Endothelial cell of umbilical vein (primary cell): ENCODE results near the gene MYH10. TPM values are rescaled to one million over a fixed set of nuclear protein-coding genes. Genes with fewer than 3 reads are reported as not detected.

ENCODE experiments used
- BruUV-seq: library from RNA; stranded (reverse); fragments of 400-500 nt; replicated peaks from 2 replicates; lab custom pipeline; 2021; lab: Mats Ljungman, UMichigan
- CTCF ChIA-PET: fragments of 300-600, 350-600 bp; sonication (Branson Sonifier 250); formaldehyde crosslinking; loops from one replicate; lab custom pipeline; 2021; ENCODE audit warnings: antibody characterized with exemption, inconsistent platforms; lab: Charles Lee
- POLR2A ChIA-PET: fragments of 300-600, 350-600 bp; sonication (Branson Sonifier 250); formaldehyde crosslinking; loops from one replicate; lab custom pipeline; 2021; ENCODE audit warnings: antibody characterized with exemption, inconsistent platforms; lab: Charles Lee
- DNase-seq: peaks from one replicate; pipeline ENCODE4 v3.0.0-alpha.2; 2011; ENCODE audit warnings: low read depth, low spot score
- FAIRE-seq: peaks from 2 replicates; lab custom pipeline; 2011; peaks lifted over from hg19 to GRCh38; lab: Jason Lieb, UNC
- H2AFZ ChIP-seq: 2 replicates; pipeline ENCODE4 v1.6.0; 2012; ENCODE audit warnings: low read depth, low read length, control low read depth, inconsistent platforms
- H3K27ac ChIP-seq: 2 replicates; pipeline ENCODE4 v1.5.1; 2011; ENCODE audit warnings: low read depth, mild to moderate bottlenecking, control low read depth, low read length, moderate library complexity; ENCODE audit not compliant: insufficient read depth
- H3K27me3 ChIP-seq, 2 experiments: 2 replicates each; pipeline versions ENCODE4 v1.6.0 to v1.6.1; 2011; ENCODE audit warnings: low read length in 2 of 2, mixed read lengths in 1 of 2; ENCODE audit not compliant: control insufficient read depth in 2 of 2, insufficient read depth in 2 of 2
- H3K36me3 ChIP-seq, 2 experiments: 2 replicates in 1 of 2; 3 replicates in 1 of 2; pipeline ENCODE4 v1.5.1; 2011; ENCODE audit warnings: low read length in 2 of 2, mild to moderate bottlenecking in 1 of 2, moderate library complexity in 1 of 2; ENCODE audit not compliant: control insufficient read depth in 2 of 2, insufficient read depth in 2 of 2; ENCODE audit errors: extremely low read depth in 1 of 2
- H3K4me1 ChIP-seq: 3 replicates; pipeline ENCODE4 v1.5.1; 2011; ENCODE audit warnings: mild to moderate bottlenecking, low read length; ENCODE audit not compliant: control insufficient read depth, insufficient read depth; ENCODE audit errors: extremely low read depth
- H3K4me2 ChIP-seq: 2 replicates; pipeline ENCODE4 v1.6.1; 2011; ENCODE audit warnings: low read length, control low read depth, mixed read lengths; ENCODE audit not compliant: insufficient read depth
- H3K4me3 ChIP-seq, 3 experiments: fragments of 200-600 bp in 1 of 3; sonication (generic), shearing (Covaris generic) in 1 of 3; replicated peaks in 1 of 3; 2 replicates each; pipeline ENCODE4 v1.5.1; 2011 to 2016; ENCODE audit warnings: control low read depth in 3 of 3, low read length in 3 of 3, mild to moderate bottlenecking in 2 of 3, inconsistent platforms in 1 of 3, low read depth in 1 of 3, moderate library complexity in 1 of 3; ENCODE audit not compliant: insufficient read depth in 1 of 3
- H3K79me2 ChIP-seq: 2 replicates; pipeline ENCODE4 v1.6.0; 2012; ENCODE audit warnings: low read length, inconsistent platforms; ENCODE audit not compliant: control insufficient read depth, insufficient read depth
- H3K9ac ChIP-seq: replicated peaks from 2 replicates; pipeline ENCODE3; 2011; ENCODE audit warnings: low read length, control low read depth; ENCODE audit not compliant: insufficient read depth; ENCODE audit errors: extremely low read depth
- H3K9me1 ChIP-seq: replicated peaks from 3 replicates; pipeline ENCODE4 v1.6.0; 2011; ENCODE audit warnings: mild to moderate bottlenecking, low read length; ENCODE audit not compliant: control insufficient read depth, insufficient read depth; ENCODE audit errors: extremely low read depth
- H3K9me3 ChIP-seq: replicated peaks from 2 replicates; pipeline ENCODE4 v1.5.1; 2012; ENCODE audit warnings: low read length, inconsistent platforms; ENCODE audit not compliant: control insufficient read depth, insufficient read depth
- H4K20me1 ChIP-seq: replicated peaks from 2 replicates; pipeline ENCODE3; 2011; ENCODE audit warnings: mild to moderate bottlenecking, low read length; ENCODE audit not compliant: control insufficient read depth, insufficient read depth; ENCODE audit errors: extremely low read depth
- CTCF ChIP-seq, 2 donors: IDR thresholded peaks; 1 replicate in 1 of 2; 2 replicates in 1 of 2; pipeline ENCODE4 v1.5.1; 2011; ENCODE audit warnings: low read length in 2 of 2, mild to moderate bottlenecking in 2 of 2, moderate library complexity in 2 of 2, control low read depth in 1 of 2, inconsistent platforms in 1 of 2, low read depth in 1 of 2; ENCODE audit not compliant: insufficient read depth in 1 of 2; ENCODE audit errors: extremely low read depth in 1 of 2
- EZH2 ChIP-seq: IDR thresholded peaks from 2 replicates; pipeline ENCODE4 v1.6.1; 2012; ENCODE audit warnings: borderline replicate concordance, low read depth, mild to moderate bottlenecking, moderate library complexity, low read length, inconsistent platforms; ENCODE audit not compliant: severe bottlenecking
- FOS ChIP-seq: IDR thresholded peaks from 2 replicates; pipeline ENCODE4 v1.6.1; 2011; ENCODE audit warnings: mild to moderate bottlenecking, low read length, moderate library complexity, borderline replicate concordance; ENCODE audit not compliant: insufficient read depth
- GATA2 ChIP-seq: IDR thresholded peaks from 2 replicates; pipeline ENCODE4 v1.7.0; 2011; ENCODE audit warnings: low read depth, mild to moderate bottlenecking, moderate library complexity, mixed read lengths, low read length; ENCODE audit not compliant: insufficient read length, insufficient read depth
- JUN ChIP-seq: IDR thresholded peaks from 2 replicates; pipeline ENCODE4 v1.6.1; 2011; ENCODE audit warnings: borderline replicate concordance, low read depth; ENCODE audit not compliant: insufficient read length, insufficient read depth
- MAX ChIP-seq: IDR thresholded peaks from 2 replicates; pipeline ENCODE4 v1.6.1; 2011; ENCODE audit not compliant: insufficient read depth, insufficient read length
- MYC ChIP-seq: IDR thresholded peaks from one replicate; pipeline ENCODE4 v1.6.1; 2011; ENCODE audit warnings: mild to moderate bottlenecking, low read depth, low read length
- POLR2A ChIP-seq: IDR thresholded peaks from 2 replicates; pipeline ENCODE4 v1.6.1; 2012; ENCODE audit warnings: low read depth, mild to moderate bottlenecking, control low read depth, low read length
- POLR2AphosphoS5 ChIP-seq: IDR thresholded peaks from 2 replicates; pipeline ENCODE4 v1.6.1; 2012; ENCODE audit warnings: low read depth, mild to moderate bottlenecking, control low read depth, low read length, moderate library complexity; ENCODE audit not compliant: insufficient read depth
- dilution Hi-C: fragments of 300-500 bp; cut with MboI; formaldehyde crosslinking; loops from one replicate; pipeline ENCODE4 v1.15.0; 2019; ENCODE audit warnings: low sequenced_read_pairs; ENCODE audit not compliant: extremely low pct_ligation_motif_present
- intact Hi-C: fragments of 100-400 bp; cut with micrococcal nuclease; formaldehyde crosslinking; loops from one replicate; pipeline ENCODE4 v1.10.0; 2022
- polyA plus RNA-seq, 4 experiments: library from polyadenylated mRNA; depleted of rRNA in 3 of 4; stranded (reverse) in 3 of 4; unstranded in 1 of 4; fragments of >200 nt; gene quantifications; 2 replicates each; pipeline versions ENCODE4 v1.2.1 to v1.2.3, GENCODE V29; 2011 to 2012; ENCODE audit warnings: missing spikeins in 1 of 4
- total RNA-seq: library from RNA; stranded (reverse); gene quantifications from 2 replicates; pipeline ENCODE4 v1.2.3, GENCODE V29; 2021

The MYH10 gene
- total and polyA plus RNA-seq, 2 donors (not counting 3 experiments of a cell fraction or from before 2014, with no cell fraction given) = 73.4 to 232 TPM

GRCh38 chr17:8651013-8651412 lies 20.5 kb upstream of the MYH10 start:
- intact Hi-C loops (no loop called here), dilution Hi-C loops (no loop called here)
- no peak for TF ChIP-seq JUN
- no peak for TF ChIP-seq MAX
- TF ChIP-seq POLR2AphosphoS5 = no peak
- TF ChIP-seq POLR2A = no peak
- no peak for TF ChIP-seq MYC
- no peak for TF ChIP-seq EZH2
- no peak for TF ChIP-seq CTCF (IDR thresholded peaks at IDR 0.05; ENCODE audit: extremely low read depth in 1 of 2, insufficient read depth in 1 of 2, low read depth in 1 of 2, low read length in 2 of 2)
- no peak for TF ChIP-seq GATA2
- TF ChIP-seq FOS = no peak
- Histone ChIP-seq H3K4me2 (no peak overlapping the region), H4K20me1 (no peaks in the 10 kb centered on the region), H3K9ac (no peak overlapping the region), H3K9me1 (no peaks in the 10 kb centered on the region), H3K27ac (no peak overlapping the region), H3K27me3 (peaks cover 2 to 5% of the 10 kb centered on the region in 2 experiments), H3K36me3 (no peaks in the 10 kb centered on the region), H3K4me3 (no peak overlapping the region), H3K79me2 (no peaks in the 10 kb centered on the region), H3K9me3 (no peaks in the 10 kb centered on the region), H3K4me1 (no peaks in the 10 kb centered on the region), H2AFZ (no peak overlapping the region)
- BruUV-seq = no TSS peak
- no peak for DNase-seq
- POLR2A ChIA-PET = no interaction called here
- CTCF ChIA-PET = interaction anchor here (0.8 to 1.4 kb wide), 4 partner anchors 13 to 241 kb away, joined by 3 to 6 read pairs (median 4); no protein-coding TSS in a partner anchor
- no peak for FAIRE-seq
